PC-3 (cell line): ENCODE data around the gene ULK4. TPM values are rescaled to one million over a fixed set of nuclear protein-coding genes. Genes with fewer than 3 reads are reported as not detected.

Experiments used
- ATAC-seq: fragments of 200-7000 bp; cut with Tn5 transposase; 2 replicates; pipeline ENCODE4 v1.9.1; 2020; ENCODE audit warnings: mild to moderate bottlenecking, moderate library complexity
- BruUV-seq: library from RNA; stranded (reverse); fragments of 400-500 nt; replicated peaks from 2 replicates; lab custom pipeline; 2021; lab: Mats Ljungman, UMichigan
- CTCF ChIA-PET: fragments of 300-600 bp; sonication (Branson Sonifier 250); formaldehyde crosslinking; loops from one replicate; lab custom pipeline; 2022; ENCODE audit warnings: antibody characterized with exemption; lab: Charles Lee
- POLR2A ChIA-PET: fragments of 300-600 bp; sonication (Branson Sonifier 250); formaldehyde crosslinking; loops from one replicate; lab custom pipeline; 2022; ENCODE audit warnings: antibody characterized with exemption; ENCODE audit not compliant: unreplicated experiment; lab: Charles Lee
- DNase-seq: peaks from one replicate; pipeline ENCODE4 v3.0.0-alpha.2; 2015
- H2AFZ ChIP-seq: fragments of 300-600 bp; sonication (generic); 2 replicates; pipeline ENCODE4 v1.6.0; 2016; ENCODE audit warnings: antibody characterized with exemption, low read length
- H3F3A ChIP-seq: fragments of 300-600 bp; sonication (generic); one replicate; pipeline ENCODE4 v1.6.0; 2017; ENCODE audit warnings: antibody characterized with exemption, low read length, control low read depth, mild to moderate bottlenecking; ENCODE audit not compliant: unreplicated experiment
- H3K27ac ChIP-seq: fragments of 300-600 bp; sonication (generic); 2 replicates; pipeline ENCODE4 v1.5.1; 2016; ENCODE audit warnings: mild to moderate bottlenecking, low read length
- H3K27me3 ChIP-seq: fragments of 300-600 bp; sonication (generic); 2 replicates; pipeline ENCODE4 v1.6.1; 2016; ENCODE audit warnings: low read length, mixed read lengths
- H3K36me3 ChIP-seq: fragments of 300-600 bp; sonication (generic); 2 replicates; pipeline ENCODE4 v1.6.1; 2016; ENCODE audit warnings: low read depth, mixed run types, low read length, mixed read lengths
- H3K4me1 ChIP-seq: fragments of 300-600 bp; sonication (generic); 2 replicates; pipeline ENCODE4 v1.5.1; 2016; ENCODE audit warnings: low read length; ENCODE audit not compliant: insufficient read depth
- H3K4me2 ChIP-seq: fragments of 300-600 bp; sonication (generic); 2 replicates; pipeline ENCODE4 v1.6.0; 2016; ENCODE audit warnings: low read length
- H3K4me3 ChIP-seq: fragments of 300-600 bp; sonication (generic); 2 replicates; pipeline ENCODE4 v1.5.1; 2016; ENCODE audit warnings: mild to moderate bottlenecking, low read length, mixed read lengths
- H3K79me2 ChIP-seq: fragments of 300-600 bp; sonication (generic); 2 replicates; pipeline ENCODE4 v1.6.1; 2017; ENCODE audit warnings: low read length, mixed read lengths
- H3K9ac ChIP-seq: fragments of 300-600 bp; sonication (generic); 2 replicates; pipeline ENCODE4 v1.6.0; 2016; ENCODE audit warnings: mild to moderate bottlenecking, low read length
- H3K9me2 ChIP-seq: fragments of 300-600 bp; sonication (generic); replicated peaks from 2 replicates; pipeline ENCODE4 v1.6.1; 2016; ENCODE audit warnings: mixed run types, low read length, mixed read lengths
- H3K9me3 ChIP-seq: fragments of 300-600 bp; sonication (generic); 2 replicates; pipeline ENCODE4 v1.6.1; 2016; ENCODE audit warnings: low read length, mixed read lengths
- H4K20me1 ChIP-seq: fragments of 300-600 bp; sonication (generic); 2 replicates; pipeline ENCODE4 v1.6.1; 2016; ENCODE audit warnings: low read length, mixed read lengths
- EZH2 ChIP-seq: fragments of 300-600 bp; sonication (generic); IDR thresholded peaks from one replicate; pipeline ENCODE4 v1.6.1; 2017; ENCODE audit warnings: antibody characterized with exemption, mild to moderate bottlenecking, low read length; ENCODE audit not compliant: unreplicated experiment
- EZH2phosphoT487 ChIP-seq: fragments of 300-600 bp; sonication (generic); IDR thresholded peaks from 2 replicates; pipeline ENCODE4 v1.6.1; 2018; ENCODE audit warnings: mild to moderate bottlenecking, antibody characterized with exemption, low read length, borderline replicate concordance
- intact Hi-C: fragments of 100-400 bp; cut with micrococcal nuclease; formaldehyde crosslinking; loops from 2 replicates; pipeline ENCODE4 v1.9.0; 2023
- total RNA-seq: library from RNA; depleted of rRNA; stranded (reverse); fragments of >200 nt; gene quantifications from 2 replicates; pipeline ENCODE4 v1.2.3, GENCODE V29; 2014
- TF ChIP-seq, protein P1 (sequence below): fragments of 300-600 bp; sonication (generic); conservative IDR thresholded peaks from 2 replicates; pipeline ENCODE4 v1.5.1; 2017; ENCODE audit warnings: antibody characterized with exemption, low read depth, mild to moderate bottlenecking, low read length

Gene ULK4
- total RNA-seq, 1 experiment from 2014 or later: 4.8 TPM

DNA sequence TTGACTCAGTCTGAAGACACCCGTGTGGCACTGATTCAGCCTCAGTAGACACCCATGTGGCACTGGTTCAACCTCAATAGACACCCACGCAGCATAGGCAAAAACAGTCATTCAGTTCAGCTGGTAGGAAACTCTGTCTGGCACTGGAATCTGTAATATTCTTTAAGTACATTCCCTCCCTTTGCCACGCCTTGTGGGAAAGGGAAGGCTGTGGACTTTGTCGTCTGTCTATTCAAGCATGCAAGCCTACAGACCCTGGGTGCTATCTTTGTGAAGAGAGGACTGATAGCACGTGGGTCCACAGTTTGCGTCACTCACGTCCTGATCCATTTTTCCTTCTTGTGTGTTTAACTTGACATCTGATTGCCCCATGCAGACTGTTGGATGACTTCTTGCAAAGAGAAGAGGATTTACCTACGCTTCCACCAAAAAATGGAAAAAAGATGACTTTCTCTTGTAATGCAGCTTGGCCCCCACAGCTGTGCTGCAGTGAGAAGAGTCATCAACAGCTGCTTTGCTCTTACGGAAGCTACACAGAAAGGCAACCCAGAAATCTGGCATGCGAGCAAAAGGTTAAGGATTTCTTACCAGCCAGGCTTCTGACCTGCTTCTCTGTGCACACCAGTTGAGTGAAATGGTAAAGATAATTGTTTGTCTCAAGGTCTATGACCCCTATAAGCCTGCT lies 278.1 kb downstream of the ULK4 start:
- Histone ChIP-seq H3K4me2 (no peak overlapping the region), H3K27me3 (no peaks in the 10 kb centered on the region), H3K9ac (no peak overlapping the region), H3K27ac (no peak overlapping the region), H3K9me3 (no peaks in the 10 kb centered on the region), H3K4me3 (no peak overlapping the region), H2AFZ (no peak overlapping the region), H4K20me1 (no peaks in the 10 kb centered on the region), H3K36me3 (no peaks in the 10 kb centered on the region), H3K9me2 (no peaks in the 10 kb centered on the region), H3F3A (no peaks in the 10 kb centered on the region), H3K4me1 (peaks cover 24% of the 10 kb centered on the region), H3K79me2 (no peaks in the 10 kb centered on the region)
- POLR2A ChIA-PET: no interaction called here
- TF ChIP-seq EZH2phosphoT487 (no peak), EZH2 (no peak)
- TF ChIP-seq, protein P1, sequence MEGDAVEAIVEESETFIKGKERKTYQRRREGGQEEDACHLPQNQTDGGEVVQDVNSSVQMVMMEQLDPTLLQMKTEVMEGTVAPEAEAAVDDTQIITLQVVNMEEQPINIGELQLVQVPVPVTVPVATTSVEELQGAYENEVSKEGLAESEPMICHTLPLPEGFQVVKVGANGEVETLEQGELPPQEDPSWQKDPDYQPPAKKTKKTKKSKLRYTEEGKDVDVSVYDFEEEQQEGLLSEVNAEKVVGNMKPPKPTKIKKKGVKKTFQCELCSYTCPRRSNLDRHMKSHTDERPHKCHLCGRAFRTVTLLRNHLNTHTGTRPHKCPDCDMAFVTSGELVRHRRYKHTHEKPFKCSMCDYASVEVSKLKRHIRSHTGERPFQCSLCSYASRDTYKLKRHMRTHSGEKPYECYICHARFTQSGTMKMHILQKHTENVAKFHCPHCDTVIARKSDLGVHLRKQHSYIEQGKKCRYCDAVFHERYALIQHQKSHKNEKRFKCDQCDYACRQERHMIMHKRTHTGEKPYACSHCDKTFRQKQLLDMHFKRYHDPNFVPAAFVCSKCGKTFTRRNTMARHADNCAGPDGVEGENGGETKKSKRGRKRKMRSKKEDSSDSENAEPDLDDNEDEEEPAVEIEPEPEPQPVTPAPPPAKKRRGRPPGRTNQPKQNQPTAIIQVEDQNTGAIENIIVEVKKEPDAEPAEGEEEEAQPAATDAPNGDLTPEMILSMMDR: no peak
- CTCF ChIA-PET: interaction anchor here (0.6 kb wide), 1 partner anchor 415 kb away, joined by 7 read pairs; no protein-coding TSS in a partner anchor
- intact Hi-C loops: no loop called here
- peak; percentile 43 for DNase-seq
- ATAC-seq: peak; percentile 44; the same call in 1 of the 2 replicates
- no TSS peak for BruUV-seq

DNA sequence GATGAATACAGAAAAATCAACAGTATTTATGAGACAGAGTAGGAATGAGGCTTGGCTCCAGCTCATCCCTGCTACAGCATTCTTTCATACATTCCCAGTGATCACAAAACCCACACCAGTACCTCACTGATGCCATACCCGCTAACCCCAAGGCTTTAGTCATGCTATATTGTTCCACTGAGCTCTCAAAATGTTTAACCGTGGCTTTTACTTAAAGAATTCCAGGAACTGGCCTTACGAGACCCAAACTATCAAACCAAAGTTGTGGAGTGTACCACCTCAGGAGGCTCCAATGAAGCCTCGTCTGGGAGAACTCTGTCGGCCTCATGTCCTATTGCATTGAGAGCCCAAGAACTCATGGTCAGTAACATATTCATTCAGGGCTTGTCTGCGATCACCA lies 278.9 kb downstream of the ULK4 start:
- H3K79me2 ChIP-seq: no peaks in the 10 kb centered on the region
- BruUV-seq: no TSS peak
- TF ChIP-seq, protein P1: no peak
- TF ChIP-seq EZH2phosphoT487 (no peak), EZH2 (no peak)
- ChIA-PET CTCF (interaction anchor here (0.6 kb wide), 1 partner anchor 414 kb away, joined by 7 read pairs; no protein-coding TSS in a partner anchor), POLR2A (interaction anchor here (0.6 kb wide), 1 partner anchor 55 kb away, joined by 3 read pairs; no protein-coding TSS in a partner anchor)
- H3K36me3 ChIP-seq: no peaks in the 10 kb centered on the region
- peak; percentile 33 for DNase-seq
- no peak overlapping the region for H3K4me2 ChIP-seq
- H3K27ac ChIP-seq: peak overlapping the region; percentile 21; the same call in 1 of the 2 replicates
- no peak overlapping the region for H3K9ac ChIP-seq
- no peak overlapping the region for H2AFZ ChIP-seq
- no peak overlapping the region for H3K4me3 ChIP-seq
- intact Hi-C loops: no loop called here
- H3K27me3 ChIP-seq: no peaks in the 10 kb centered on the region
- H3K4me1 ChIP-seq: peaks cover 24% of the 10 kb centered on the region
- H3K9me3 ChIP-seq: no peaks in the 10 kb centered on the region
- peak; percentile 25; the same call in 1 of the 2 replicates for ATAC-seq
- no peaks in the 10 kb centered on the region for H3K9me2 ChIP-seq
- no peaks in the 10 kb centered on the region for H3F3A ChIP-seq
- no peaks in the 10 kb centered on the region for H4K20me1 ChIP-seq

DNA sequence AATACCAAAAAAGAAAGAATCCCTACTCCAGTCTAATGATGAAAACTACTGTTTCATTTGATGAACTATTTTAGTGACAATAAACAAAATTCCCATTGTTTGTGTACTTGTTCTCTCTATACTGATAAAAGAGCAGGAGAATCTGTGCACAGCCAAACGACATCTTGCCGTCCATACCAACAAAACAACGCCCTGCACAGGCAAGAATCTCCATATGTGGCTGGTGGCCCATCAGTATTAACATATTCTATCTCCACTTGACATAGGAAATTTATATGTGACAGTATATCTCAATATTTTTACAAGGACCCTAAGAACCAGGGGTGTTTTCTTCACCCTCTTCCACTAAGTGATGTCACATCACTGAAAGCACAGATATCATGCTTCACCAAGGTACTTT lies 279.5 kb downstream of the ULK4 start:
- CTCF ChIA-PET: no interaction called here
- H3K27me3 ChIP-seq: no peaks in the 10 kb centered on the region
- no TSS peak for BruUV-seq
- H3K4me1 ChIP-seq: peaks cover 24% of the 10 kb centered on the region
- DNase-seq (no peak), ATAC-seq (no peak)
- no peaks in the 10 kb centered on the region for H3K79me2 ChIP-seq
- H3K36me3 ChIP-seq: no peaks in the 10 kb centered on the region
- H4K20me1 ChIP-seq: no peaks in the 10 kb centered on the region
- no peak overlapping the region for H3K27ac ChIP-seq
- no peaks in the 10 kb centered on the region for H3K9me3 ChIP-seq
- POLR2A ChIA-PET: no interaction called here
- no peaks in the 10 kb centered on the region for H3F3A ChIP-seq
- H3K4me2 ChIP-seq: no peak overlapping the region
- no peak overlapping the region for H3K9ac ChIP-seq
- no peaks in the 10 kb centered on the region for H3K9me2 ChIP-seq
- no peak overlapping the region for H3K4me3 ChIP-seq
- no peak overlapping the region for H2AFZ ChIP-seq
- no peak for TF ChIP-seq EZH2phosphoT487
- TF ChIP-seq EZH2: no peak
- TF ChIP-seq, protein P1: no peak
- intact Hi-C loops: no loop called here
